Measurements from ENCODE around the gene TUBB.
"Not testable (repeated sequence)": the region's sequence is repeated elsewhere in the genome, so short reads cannot be mapped to it uniquely, and the experiment has no call there.

- not testable (repeated sequence) for TF ChIP-seq CTCF (IDR thresholded peaks at IDR 0.05; ENCODE audit: poor library complexity); EZH2 (IDR thresholded peaks at IDR 0.05; ENCODE audit: borderline replicate concordance); EZH2phosphoT487 (IDR thresholded peaks at IDR 0.05; ENCODE audit: low read depth, severe bottlenecking, unreplicated experiment)
These were observed 45.3 kb downstream of the TUBB start for GRCh38 chr6:30765495-30765894.
